CD14-positive monocyte (primary cell): ENCODE results near the gene INPP1. TPM values are rescaled to one million over a fixed set of nuclear protein-coding genes. Genes with fewer than 3 reads are reported as not detected.

Experiments
- DNase-seq, 3 donors: peaks; one replicate each; pipeline ENCODE4 v3.0.0-alpha.2; 2011 to 2022
- H2AFZ ChIP-seq: 2 replicates; pipeline ENCODE4 v1.6.0; 2012; ENCODE audit warnings: mild to moderate bottlenecking, low read depth, low read length, inconsistent platforms; ENCODE audit not compliant: insufficient read depth, poor library complexity, severe bottlenecking
- H3K27ac ChIP-seq, 2 donors: 1 replicate in 1 of 2; 2 replicates in 1 of 2; pipeline ENCODE4 v1.5.1; 2012 to 2013; ENCODE audit warnings: low read length in 2 of 2, control low read depth in 1 of 2, inconsistent platforms in 1 of 2, low read depth in 1 of 2, mild to moderate bottlenecking in 1 of 2
- H3K27me3 ChIP-seq, 2 donors: one replicate each; pipeline versions ENCODE4 v1.6.0 to v1.6.1; 2011 to 2013; ENCODE audit warnings: low read length in 2 of 2; ENCODE audit not compliant: control insufficient read depth in 2 of 2, insufficient read depth in 2 of 2
- H3K36me3 ChIP-seq, 2 donors: replicated peaks in 1 of 2; 1 replicate in 1 of 2; 2 replicates in 1 of 2; pipeline versions ENCODE4 v1.5.1 to v1.6.1; 2012 to 2013; ENCODE audit warnings: low read length in 2 of 2, control low read depth in 1 of 2, inconsistent platforms in 1 of 2, mild to moderate bottlenecking in 1 of 2; ENCODE audit not compliant: insufficient read depth in 2 of 2, control insufficient read depth in 1 of 2
- H3K4me1 ChIP-seq, 2 donors: 1 replicate in 1 of 2; 2 replicates in 1 of 2; pipeline versions ENCODE4 v1.5.1 to v1.6.1; 2012 to 2013; ENCODE audit warnings: low read length in 2 of 2, control low read depth in 1 of 2, inconsistent platforms in 1 of 2, mild to moderate bottlenecking in 1 of 2, moderate library complexity in 1 of 2; ENCODE audit not compliant: insufficient read depth in 2 of 2, control insufficient read depth in 1 of 2
- H3K4me2 ChIP-seq: replicated peaks from 2 replicates; pipeline ENCODE3; 2012; ENCODE audit warnings: low read length, moderate library complexity, mild to moderate bottlenecking; ENCODE audit not compliant: poor library complexity, severe bottlenecking; ENCODE audit errors: extremely low read depth
- H3K4me3 ChIP-seq, 3 experiments: fragments of 200-600 bp in 1 of 3; sonication (generic) in 1 of 3; replicated peaks in 1 of 3; 1 replicate in 2 of 3; 2 replicates in 1 of 3; pipeline ENCODE4 v1.5.1; 2011 to 2013; ENCODE audit warnings: low read length in 3 of 3, mild to moderate bottlenecking in 3 of 3, control low read depth in 2 of 3, low read depth in 2 of 3, inconsistent platforms in 1 of 3, moderate library complexity in 1 of 3
- H3K79me2 ChIP-seq: 2 replicates; pipeline ENCODE4 v1.6.0; 2012; ENCODE audit warnings: mild to moderate bottlenecking, control low read depth, inconsistent platforms, low read length, moderate library complexity; ENCODE audit not compliant: insufficient read depth
- H3K9ac ChIP-seq: 2 replicates; pipeline ENCODE4 v1.6.0; 2017; ENCODE audit warnings: low read length, mild to moderate bottlenecking; ENCODE audit not compliant: insufficient read depth, poor library complexity, severe bottlenecking
- H3K9me3 ChIP-seq, 2 donors: replicated peaks in 1 of 2; 1 replicate in 1 of 2; 2 replicates in 1 of 2; pipeline versions ENCODE4 v1.5.1 to v1.6.1; 2012 to 2013; ENCODE audit warnings: low read length in 2 of 2, control low read depth in 1 of 2; ENCODE audit not compliant: control insufficient read depth in 1 of 2, insufficient read depth in 1 of 2
- H4K20me1 ChIP-seq: 2 replicates; pipeline ENCODE4 v1.6.0; 2012; ENCODE audit warnings: mild to moderate bottlenecking, low read length, control low read depth, moderate library complexity; ENCODE audit not compliant: insufficient read depth
- H3K27ac Mint-ChIP-seq, 7 donors: one replicate each; pipeline ENCODE4 v1.8.0; 2020; ENCODE audit warnings: mild to moderate bottlenecking in 7 of 7, mixed read lengths in 7 of 7, moderate library complexity in 6 of 7, inconsistent platforms in 2 of 7
- H3K27me3 Mint-ChIP-seq, 3 donors: one replicate each; pipeline ENCODE4 v1.8.0; 2021 to 2022; ENCODE audit warnings: low read depth in 3 of 3, mild to moderate bottlenecking in 3 of 3, mixed read lengths in 3 of 3, moderate library complexity in 3 of 3, inconsistent platforms in 1 of 3
- H3K36me3 Mint-ChIP-seq, 2 donors: one replicate each; pipeline ENCODE4 v1.8.0; 2020; ENCODE audit warnings: mixed read lengths in 2 of 2, inconsistent platforms in 1 of 2, mild to moderate bottlenecking in 1 of 2
- H3K4me1 Mint-ChIP-seq: one replicate; pipeline ENCODE4 v1.8.0; 2020; ENCODE audit warnings: mild to moderate bottlenecking, mixed read lengths
- H3K4me3 Mint-ChIP-seq, 2 donors: one replicate each; pipeline ENCODE4 v1.8.0; 2020; ENCODE audit warnings: mild to moderate bottlenecking in 2 of 2, mixed read lengths in 2 of 2, moderate library complexity in 1 of 2
- H3K9me3 Mint-ChIP-seq, 7 donors: one replicate each; pipeline ENCODE4 v1.8.0; 2020 to 2022; ENCODE audit warnings: mixed read lengths in 7 of 7, mild to moderate bottlenecking in 6 of 7, moderate library complexity in 6 of 7, inconsistent platforms in 2 of 7
- CTCF ChIP-seq: fragments of 200-600 bp; IDR thresholded peaks from one replicate; pipeline ENCODE4 v1.8.0; 2022; ENCODE audit warnings: antibody characterized with exemption, mild to moderate bottlenecking
- WGBS: methylation state at CpG from one replicate; pipeline ENCODE4 v1.1.5; 2013; ENCODE audit warnings: missing lambda C conversion rate; ENCODE audit not compliant: insufficient coverage; 5-methylcytosine and 5-hydroxymethylcytosine counted together
- intact Hi-C, 2 donors: fragments of 100-400 bp; cut with micrococcal nuclease; formaldehyde crosslinking; loops; one replicate each; pipeline versions ENCODE4 v1.15.0 to v1.15.1; 2023
- polyA plus RNA-seq, 3 donors: library from polyadenylated mRNA; depleted of rRNA in 1 of 3; unstranded in 2 of 3; stranded (reverse) in 1 of 3; fragments of 300-500 nt in 2 of 3; fragments of >200 nt in 1 of 3; fragmentation: Illumina TruSeq in 2 of 3; gene quantifications; 1 replicate in 2 of 3; 2 replicates in 1 of 3; pipeline ENCODE4 v1.2.3, GENCODE V29; 2012 to 2021

INPP1 gene
- polyA plus RNA-seq, 3 donors, result 8.9 to 17.8 (median 13.3) TPM

- Mint-ChIP-seq H3K27me3 (peaks cover 0 to 1% (median 0%) of the 10 kb centered on the region in 3 donors), H3K9me3 (no peaks in the 10 kb centered on the region), H3K4me3 (no peak overlapping the region), H3K4me1 (no peaks in the 10 kb centered on the region), H3K27ac (no peak overlapping the region), H3K36me3 (peaks cover 27 to 56% of the 10 kb centered on the region in 2 donors)
- DNase-seq, result no peak
- peaks cover 52 to 97% of the 10 kb centered on the region in 2 donors for H3K36me3 ChIP-seq
- no peaks in the 10 kb centered on the region for H3K9me3 ChIP-seq
- no peaks in the 10 kb centered on the region for H3K4me1 ChIP-seq
- H3K4me2 ChIP-seq, result no peak overlapping the region
- H3K4me3 ChIP-seq, result no peak overlapping the region
- intact Hi-C loops, result no loop called here
- H3K27ac ChIP-seq, result no peak overlapping the region
- H3K79me2 ChIP-seq, result no peaks in the 10 kb centered on the region
- H2AFZ ChIP-seq, result no peak overlapping the region
- WGBS, result 98% methylated on average over 14 of the region's 19 CpGs
- TF ChIP-seq CTCF, result no peak
- no peaks in the 10 kb centered on the region for H3K27me3 ChIP-seq
- no peak overlapping the region for H3K9ac ChIP-seq
- H4K20me1 ChIP-seq, result no peaks in the 10 kb centered on the region
These were observed 22.3 kb downstream of the INPP1 start for GRCh38 chr2:190365499-190366204.

- H3K27me3 Mint-ChIP-seq, result peaks cover 0 to 1% (median 0%) of the 10 kb centered on the region in 3 donors
- DNase-seq, result no peak
- Histone ChIP-seq H2AFZ (no peak overlapping the region), H3K4me2 (no peak overlapping the region), H3K4me3 (no peak overlapping the region), H3K9me3 (no peaks in the 10 kb centered on the region), H4K20me1 (no peaks in the 10 kb centered on the region), H3K36me3 (peaks cover 55 to 97% of the 10 kb centered on the region in 2 donors), H3K27me3 (no peaks in the 10 kb centered on the region), H3K9ac (no peak overlapping the region), H3K4me1 (no peaks in the 10 kb centered on the region), H3K27ac (no peak overlapping the region), H3K79me2 (no peaks in the 10 kb centered on the region)
- WGBS, result 87% methylated on average over 9 of the region's 11 CpGs
- H3K27ac Mint-ChIP-seq, result no peak overlapping the region
- intact Hi-C loops, result no loop called here
- peaks cover 29 to 56% of the 10 kb centered on the region in 2 donors for H3K36me3 Mint-ChIP-seq
- H3K4me3 Mint-ChIP-seq, result no peak overlapping the region
- H3K4me1 Mint-ChIP-seq, result no peaks in the 10 kb centered on the region
- TF ChIP-seq CTCF, result no peak
- no peaks in the 10 kb centered on the region for H3K9me3 Mint-ChIP-seq
These were observed 22.9 kb downstream of the INPP1 start for GRCh38 chr2:190366248-190366753.
